ENCODE results near the gene IFIT2. TPM values are rescaled to one million over a fixed set of nuclear protein-coding genes. Genes with fewer than 3 reads are reported as not detected.

Gene IFIT2
- total RNA-seq, 1 experiment from 2014 or later: not detected

GRCh38 chr10:89335226-89335625, 33.4 kb downstream of the IFIT2 start:
- H2BK12ac ChIP-seq (ENCODE audit: insufficient read length, low read depth, low read length): no peak overlapping the region
- H3K27me3 Mint-ChIP-seq (ENCODE audit: low read depth): no peaks in the 10 kb centered on the region
- no peaks in the 10 kb centered on the region for H3K36me3 Mint-ChIP-seq (ENCODE audit: insufficient read depth in 1 of 3, low read depth in 3 of 3)
- no peak overlapping the region for H2AK5ac ChIP-seq (ENCODE audit: insufficient read length, low read length)
- H3K79me2 ChIP-seq (ENCODE audit: insufficient read depth, low read length): no peaks in the 10 kb centered on the region
- H3K27ac Mint-ChIP-seq: no peak overlapping the region
- H4K20me1 ChIP-seq (ENCODE audit: control insufficient read depth, insufficient read depth, insufficient read length): no peaks in the 10 kb centered on the region
- H3T11ph ChIP-seq (ENCODE audit: low read length): no peak overlapping the region
- no peak overlapping the region for H3K4ac ChIP-seq (ENCODE audit: low read depth, low read length)
- no peaks in the 10 kb centered on the region for H3K9me3 ChIP-seq (ENCODE audit: control insufficient read depth, low read depth, low read length)
- no peak overlapping the region for H2BK15ac ChIP-seq (ENCODE audit: low read depth, low read length)
- no peak overlapping the region for H2BK5ac ChIP-seq (ENCODE audit: insufficient read length, low read length)
- H3K27ac ChIP-seq (ENCODE audit: insufficient read length, low read depth, low read length): no peak overlapping the region
- no peak overlapping the region for H3K56ac ChIP-seq (ENCODE audit: insufficient read length, low read depth, low read length)
- no peak overlapping the region for H4K8ac ChIP-seq (replicated peaks; ENCODE audit: insufficient read length, low read depth, low read length)
- H3K23ac ChIP-seq (ENCODE audit: insufficient read length, low read depth, low read length): no peak overlapping the region
- no peak overlapping the region for H3K14ac ChIP-seq (ENCODE audit: insufficient read depth, low read length)
- no peak overlapping the region for H3K18ac ChIP-seq (ENCODE audit: insufficient read length, low read depth, low read length)
- H2AFZ ChIP-seq (ENCODE audit: low read length): no peak overlapping the region
- no peaks in the 10 kb centered on the region for H3K9me3 Mint-ChIP-seq
- H2BK120ac ChIP-seq (ENCODE audit: low read depth, low read length, poor library complexity, severe bottlenecking): no peak overlapping the region
- H3K4me3 Mint-ChIP-seq: no peak overlapping the region
- no peak for TF ChIP-seq CTCF (conservative IDR thresholded peaks at IDR 0.05)
- H3K27me3 ChIP-seq (ENCODE audit: insufficient read depth, low read length): no peaks in the 10 kb centered on the region
- H3K79me1 ChIP-seq (ENCODE audit: insufficient read depth, low read depth, low read length, poor library complexity, severe bottlenecking): no peaks in the 10 kb centered on the region
- no peak overlapping the region for H4K5ac ChIP-seq (ENCODE audit: insufficient read length, low read depth, low read length)
- no peak overlapping the region for H4K91ac ChIP-seq (ENCODE audit: insufficient read length, low read depth, low read length)
- WGBS (ENCODE audit: extremely low coverage, insufficient read length, low lambda C conversion rate): no CpG with 5 or more reads among the region's 3 CpGs
- no peak overlapping the region for H3K4me2 ChIP-seq (ENCODE audit: insufficient read depth, insufficient read length, low read length)
- H3K4me1 ChIP-seq (ENCODE audit: insufficient read depth, low read length): peaks cover 13% of the 10 kb centered on the region
- H2BK20ac ChIP-seq (ENCODE audit: low read depth, low read length, poor library complexity, severe bottlenecking): no peak overlapping the region
- no peaks in the 10 kb centered on the region for H3K23me2 ChIP-seq (ENCODE audit: insufficient read length, low read depth, low read length, poor library complexity, severe bottlenecking)
- no peak overlapping the region for H3K9ac ChIP-seq (ENCODE audit: extremely low read depth, insufficient read length, low read length)
- no peak for DNase-seq
- H3K4me1 Mint-ChIP-seq: peaks cover 24 to 27% of the 10 kb centered on the region in 2 experiments

Data from H9 (cell line).